GM12875 (cell line): Measurements from ENCODE around the gene TINCR.
A peak's percentile ranks its signal among the peaks of the same experiment; 100 is the strongest.

Source experiments
- H3K4me3 ChIP-seq: one replicate; pipeline ENCODE4 v1.5.1; 2011; ENCODE audit warnings: low read depth, low read length, control low read depth
- TF ChIP-seq, protein P1 (sequence below): IDR thresholded peaks from 2 replicates; pipeline ENCODE4 v1.5.1; 2011; ENCODE audit warnings: low read depth, mild to moderate bottlenecking, control low read depth, inconsistent platforms, low read length, moderate library complexity, borderline replicate concordance; ENCODE audit not compliant: insufficient read depth

Gene TINCR

GRCh38 chr19:5579697-5580096 lies 11.9 kb upstream of the TINCR start:
- TF ChIP-seq, protein P1, sequence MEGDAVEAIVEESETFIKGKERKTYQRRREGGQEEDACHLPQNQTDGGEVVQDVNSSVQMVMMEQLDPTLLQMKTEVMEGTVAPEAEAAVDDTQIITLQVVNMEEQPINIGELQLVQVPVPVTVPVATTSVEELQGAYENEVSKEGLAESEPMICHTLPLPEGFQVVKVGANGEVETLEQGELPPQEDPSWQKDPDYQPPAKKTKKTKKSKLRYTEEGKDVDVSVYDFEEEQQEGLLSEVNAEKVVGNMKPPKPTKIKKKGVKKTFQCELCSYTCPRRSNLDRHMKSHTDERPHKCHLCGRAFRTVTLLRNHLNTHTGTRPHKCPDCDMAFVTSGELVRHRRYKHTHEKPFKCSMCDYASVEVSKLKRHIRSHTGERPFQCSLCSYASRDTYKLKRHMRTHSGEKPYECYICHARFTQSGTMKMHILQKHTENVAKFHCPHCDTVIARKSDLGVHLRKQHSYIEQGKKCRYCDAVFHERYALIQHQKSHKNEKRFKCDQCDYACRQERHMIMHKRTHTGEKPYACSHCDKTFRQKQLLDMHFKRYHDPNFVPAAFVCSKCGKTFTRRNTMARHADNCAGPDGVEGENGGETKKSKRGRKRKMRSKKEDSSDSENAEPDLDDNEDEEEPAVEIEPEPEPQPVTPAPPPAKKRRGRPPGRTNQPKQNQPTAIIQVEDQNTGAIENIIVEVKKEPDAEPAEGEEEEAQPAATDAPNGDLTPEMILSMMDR: no peak
- no peak overlapping the region for H3K4me3 ChIP-seq

GRCh38 chr19:5579286-5579685 lies 11.5 kb upstream of the TINCR start:
- TF ChIP-seq, protein P1: no peak
- H3K4me3 ChIP-seq: no peak overlapping the region

- TF ChIP-seq, protein P1: peak; percentile 99
- H3K4me3 ChIP-seq: no peak overlapping the region
Observed at GRCh38 chr19:5578097-5578846, 10.5 kb upstream of the TINCR start.

DNA sequence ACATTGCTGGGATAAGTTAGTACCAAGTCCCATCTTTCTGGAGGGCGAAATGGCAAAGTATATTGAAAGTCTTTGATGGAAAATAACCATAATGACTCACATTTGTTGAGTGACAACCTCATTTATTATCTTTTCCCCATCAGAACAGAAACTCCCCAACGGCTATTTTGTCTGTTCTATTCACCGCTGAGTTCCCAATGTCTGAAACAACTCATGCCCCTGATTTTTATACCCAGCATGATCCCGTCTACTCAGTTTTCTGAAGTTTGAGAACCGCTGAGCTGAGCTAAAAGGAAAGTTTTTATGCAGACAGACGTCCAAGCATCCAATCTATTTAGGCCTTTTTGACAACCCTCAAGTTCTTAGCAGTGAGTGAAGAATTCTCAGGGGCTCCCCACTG lies 7.8 kb upstream of the TINCR start:
- TF ChIP-seq, protein P1: no peak
- no peak overlapping the region for H3K4me3 ChIP-seq

GRCh38 chr19:5572556-5573286 lies 5.0 kb upstream of the TINCR start:
- H3K4me3 ChIP-seq: no peak overlapping the region
- TF ChIP-seq, protein P1: no peak

DNA sequence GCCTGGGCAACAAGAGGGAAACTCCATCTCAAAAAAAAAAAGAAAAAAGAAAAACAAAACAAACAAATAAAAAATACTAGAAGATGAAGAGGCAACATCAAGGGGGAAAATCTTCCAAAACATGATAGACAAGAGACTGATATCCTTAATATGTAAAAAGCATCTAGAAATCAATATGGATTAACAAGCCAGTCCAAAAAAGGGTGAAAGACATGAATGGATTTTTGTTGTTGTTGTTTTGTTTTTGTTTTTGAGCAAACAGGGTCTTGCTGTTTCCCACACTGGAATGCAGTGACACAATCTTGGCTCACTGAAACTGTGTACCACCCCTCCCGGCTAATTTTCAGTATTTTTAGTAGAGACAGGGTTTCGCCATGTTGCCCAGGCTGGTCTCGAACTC lies 4.0 kb upstream of the TINCR start:
- TF ChIP-seq, protein P1: no peak
- H3K4me3 ChIP-seq: no peak overlapping the region

GRCh38 chr19:5567970-5568407 lies 236 bp upstream of the TINCR start:
- TF ChIP-seq, protein P1: no peak
- no peak overlapping the region for H3K4me3 ChIP-seq
